HFFc6 (cell line): ENCODE measurements around the gene BCL2L13. TPM values are rescaled to one million over a fixed set of nuclear protein-coding genes. Genes with fewer than 3 reads are reported as not detected.

ENCODE experiments used
- DNase-seq: peaks from one replicate; pipeline ENCODE4 v3.0.0-alpha.2; 2018
- H3K27ac Mint-ChIP-seq: 2 replicates; pipeline ENCODE4 v1.8.0; 2020; ENCODE audit warnings: mild to moderate bottlenecking, mixed read lengths
- H3K27me3 Mint-ChIP-seq: 2 replicates; pipeline ENCODE4 v1.8.0; 2021; ENCODE audit warnings: mild to moderate bottlenecking, moderate library complexity, mixed read lengths; ENCODE audit not compliant: insufficient read depth
- H3K36me3 Mint-ChIP-seq: 2 replicates; pipeline ENCODE4 v1.8.0; 2021; ENCODE audit warnings: low read depth, mixed read lengths
- H3K4me1 Mint-ChIP-seq: 2 replicates; pipeline ENCODE4 v1.8.0; 2020; ENCODE audit warnings: low read depth, mixed read lengths
- H3K4me3 Mint-ChIP-seq: 2 replicates; pipeline ENCODE4 v1.8.0; 2020; ENCODE audit warnings: mild to moderate bottlenecking, moderate library complexity, mixed read lengths
- H3K9me3 Mint-ChIP-seq: 2 replicates; pipeline ENCODE4 v1.8.0; 2020; ENCODE audit warnings: mild to moderate bottlenecking, mixed read lengths
- CTCF ChIP-seq: fragments of 200-600 bp; sonication (generic); IDR thresholded peaks from 2 replicates; pipeline ENCODE4 v1.5.0; 2021; ENCODE audit warnings: antibody characterized with exemption, mild to moderate bottlenecking
- microRNA-seq: library from miRNA; unstranded; fragments of <30 nt; microRNA quantifications from one replicate; pipeline ENCODE4, GENCODE V29; 2019
- total RNA-seq, 6 experiments: library from RNA; stranded (reverse); fragmentation: NEBNext Ultra II Directional; extraction: Animal tissue kit (Norgen Biotek cat#: 25700); gene quantifications; 2 replicates in 1 of 6; 3 replicates in 5 of 6; pipeline ENCODE4 v1.2.3, GENCODE V29; 2021

BCL2L13 gene
- total RNA-seq, 6 experiments from 2014 or later: 46.7 to 53.1 (median 49.7) TPM

GRCh38 chr22:17778412-17778976 lies 139.9 kb downstream of the BCL2L13 start:
- no peak for DNase-seq
- no peak overlapping the region for H3K4me3 Mint-ChIP-seq
- H3K4me1 Mint-ChIP-seq: peaks cover 7% of the 10 kb centered on the region
- H3K27me3 Mint-ChIP-seq: peaks cover 14% of the 10 kb centered on the region
- no peak for TF ChIP-seq CTCF
- no peaks in the 10 kb centered on the region for H3K9me3 Mint-ChIP-seq
- H3K36me3 Mint-ChIP-seq: no peaks in the 10 kb centered on the region
- H3K27ac Mint-ChIP-seq: no peak overlapping the region

- H3K4me1 Mint-ChIP-seq: peaks cover 6% of the 10 kb centered on the region
- no peaks in the 10 kb centered on the region for H3K36me3 Mint-ChIP-seq
- H3K4me3 Mint-ChIP-seq: no peak overlapping the region
- H3K27ac Mint-ChIP-seq: no peak overlapping the region
- H3K9me3 Mint-ChIP-seq: no peaks in the 10 kb centered on the region
- DNase-seq: no peak
- peaks cover 14% of the 10 kb centered on the region for H3K27me3 Mint-ChIP-seq
- no peak for TF ChIP-seq CTCF
Observed at GRCh38 chr22:17779286-17780115, 140.9 kb downstream of the BCL2L13 start.

GRCh38 chr22:17780116-17780740 lies 141.7 kb downstream of the BCL2L13 start:
- Mint-ChIP-seq H3K4me3 (no peak overlapping the region), H3K27me3 (peaks cover 14% of the 10 kb centered on the region), H3K36me3 (no peaks in the 10 kb centered on the region), H3K9me3 (no peaks in the 10 kb centered on the region), H3K4me1 (peaks cover 6% of the 10 kb centered on the region), H3K27ac (no peak overlapping the region)
- no peak for DNase-seq
- TF ChIP-seq CTCF: no peak

Small RNA genes within 50 kb of the gene (microRNA-seq; reads per million reads assigned to microRNA genes)
- gene MIR3198-1: not detected

Other genes starting within 250 kb of the BCL2L13 start
- gene SLC25A18, start 75.3 kb upstream of the BCL2L13 start, total RNA-seq: not detected
- gene ATP6V1E1, start 10.0 kb upstream of the BCL2L13 start, total RNA-seq: 100 to 1,000 TPM; 156 to 194 (median 168) TPM
- gene BID, start 135.7 kb downstream of the BCL2L13 start, total RNA-seq: 10 to 100 TPM; 48.7 to 61.0 (median 50.6) TPM